Uterus (tissue), 4 donors: Measurements from ENCODE around the gene RPS6KL1. TPM values are rescaled to one million over a fixed set of nuclear protein-coding genes. Genes with fewer than 3 reads are reported as not detected.

Experiments
- DNase-seq, 2 donors: peaks; one replicate each; pipeline ENCODE4 v3.0.0-alpha.2; 2019 to 2020
- H3K27ac ChIP-seq, 2 donors: fragments of 200-600 bp; sonication (generic); 1 replicate in 1 of 2; 2 replicates in 1 of 2; pipeline ENCODE4 v1.5.1; 2016 to 2018
- H3K27me3 ChIP-seq, 2 donors: fragments of 200-600 bp; sonication (generic); one replicate each; pipeline ENCODE4 v1.5.1; 2018 to 2019; ENCODE audit warnings: control low read depth in 1 of 2
- H3K36me3 ChIP-seq, 2 donors: fragments of 200-600 bp; sonication (generic); one replicate each; pipeline ENCODE4 v1.5.1; 2019; ENCODE audit warnings: control low read depth in 1 of 2
- H3K4me1 ChIP-seq, 2 donors: fragments of 200-600 bp; sonication (generic); one replicate each; pipeline ENCODE4 v1.5.1; 2018 to 2019; ENCODE audit warnings: control low read depth in 1 of 2
- H3K4me3 ChIP-seq, 2 donors: fragments of 200-600 bp; sonication (generic); 1 replicate in 1 of 2; 2 replicates in 1 of 2; pipeline ENCODE4 v1.5.1; 2018 to 2019; ENCODE audit warnings: mild to moderate bottlenecking in 1 of 2
- H3K9me3 ChIP-seq, 2 donors: fragments of 200-600 bp; sonication (generic); one replicate each; pipeline ENCODE4 v1.5.1; 2019; ENCODE audit warnings: control low read depth in 1 of 2
- CTCF ChIP-seq, 4 experiments: fragments of 200-600 bp in 2 of 4; fragments of 450-650 bp in 2 of 4; sonication (generic) in 2 of 4; IDR thresholded peaks; one replicate each; pipeline ENCODE4 v1.5.1; 2016 to 2019; ENCODE audit warnings: antibody characterized with exemption in 4 of 4, mild to moderate bottlenecking in 2 of 4, moderate library complexity in 1 of 4
- POLR2A ChIP-seq, 2 donors: fragments of 450-650 bp; IDR thresholded peaks; one replicate each; pipeline ENCODE4 v1.6.1; 2016; ENCODE audit warnings: antibody characterized with exemption in 2 of 2, mild to moderate bottlenecking in 1 of 2, moderate library complexity in 1 of 2
- intact Hi-C: fragments of 100-400 bp; cut with DNase I; formaldehyde crosslinking; loops from one replicate; pipeline ENCODE4 v1.15.1; 2023; ENCODE audit warnings: low total_unique reads
- total RNA-seq, 4 donors: library from RNA; depleted of rRNA in 3 of 4; stranded (reverse); fragments of >200 nt in 3 of 4; gene quantifications; one replicate each; pipeline versions ENCODE4 v1.1.0 to v1.2.4, GENCODE V29; 2014 to 2023
- donor health status: DM: yes; HTN: yes; CAD: no.

RPS6KL1 gene
- total RNA-seq, 4 donors from 2014 or later, result 0.26 to 11.1 (median 3.0) TPM; not detected in 1

GRCh38 chr14:74955229-74956026 lies 32.4 kb upstream of the RPS6KL1 start, which contains the start of gene PGF:
TSS of gene PGF (minus strand) at chr14:74955597. CDS start at chr14:74955242, 355 bp downstream.
- DNase-seq, result peak; percentile 53 to 78
- Histone ChIP-seq H3K27me3 (no peaks in the 10 kb centered on the region), H3K9me3 (no peaks in the 10 kb centered on the region), H3K36me3 (no peaks in the 10 kb centered on the region), H3K27ac (peak within 1 kb of the TSS; percentile 25 to 40), H3K4me1 (no peaks in the 10 kb centered on the region), H3K4me3 (peak within 1 kb of the TSS; percentile 33 to 40)
- intact Hi-C loops, result no loop called here
- TF ChIP-seq POLR2A (IDR thresholded peaks at IDR 0.05) (peak; percentile 68 to 89), CTCF (IDR thresholded peaks at IDR 0.05) (peak in 1 of 4 experiments; percentile 0)

DNA sequence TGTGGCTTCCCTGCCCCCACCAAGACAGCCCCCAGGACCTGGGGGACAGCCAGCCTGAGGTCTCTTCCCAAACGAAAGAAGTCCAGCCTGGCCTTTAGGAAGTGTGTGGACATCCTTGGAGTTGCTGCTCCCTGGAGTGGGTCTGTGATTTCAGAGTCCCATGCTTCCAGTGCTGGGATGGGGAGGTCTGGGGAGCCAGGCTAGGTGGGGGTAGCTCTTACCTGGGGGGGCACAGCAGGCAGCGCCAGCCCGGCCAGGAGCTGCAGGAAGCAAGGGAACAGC lies 31.8 kb upstream of the RPS6KL1 start:
- intact Hi-C loops, result no loop called here
- DNase-seq, result no peak
- H3K4me1 ChIP-seq, result no peaks in the 10 kb centered on the region

GRCh38 chr14:74954232-74954946 lies 31.3 kb upstream of the RPS6KL1 start:
- peak overlapping the region; percentile 33 to 40 for H3K4me3 ChIP-seq
- H3K27me3 ChIP-seq, result no peaks in the 10 kb centered on the region
- no peaks in the 10 kb centered on the region for H3K9me3 ChIP-seq
- H3K27ac ChIP-seq, result peak overlapping the region; percentile 19 to 33
- intact Hi-C loops, result no loop called here
- no peaks in the 10 kb centered on the region for H3K4me1 ChIP-seq
- DNase-seq, result no peak
- TF ChIP-seq POLR2A (IDR thresholded peaks at IDR 0.05) (no peak), CTCF (IDR thresholded peaks at IDR 0.05) (no peak)
- no peaks in the 10 kb centered on the region for H3K36me3 ChIP-seq

More for the DNA sequence above, 31.8 kb upstream of the RPS6KL1 start:
- TF ChIP-seq POLR2A (IDR thresholded peaks at IDR 0.05) (no peak), CTCF (IDR thresholded peaks at IDR 0.05) (no peak)
- peak overlapping the region; percentile 19 to 33 for H3K27ac ChIP-seq
- H3K4me3 ChIP-seq, result peak overlapping the region; percentile 33 to 40
- H3K9me3 ChIP-seq, result no peaks in the 10 kb centered on the region
- H3K27me3 ChIP-seq, result no peaks in the 10 kb centered on the region
- H3K36me3 ChIP-seq, result no peaks in the 10 kb centered on the region

- no peaks in the 10 kb centered on the region for H3K4me1 ChIP-seq
- H3K4me3 ChIP-seq, result peak overlapping the region in 1 of 2 donors; percentile 33
- intact Hi-C loops, result no loop called here
- H3K27me3 ChIP-seq, result no peaks in the 10 kb centered on the region
- no peaks in the 10 kb centered on the region for H3K9me3 ChIP-seq
- no peak for TF ChIP-seq CTCF (IDR thresholded peaks at IDR 0.05)
- TF ChIP-seq POLR2A (IDR thresholded peaks at IDR 0.05), result no peak
- H3K36me3 ChIP-seq, result no peaks in the 10 kb centered on the region
- no peak overlapping the region for H3K27ac ChIP-seq
- no peak for DNase-seq
Measured at GRCh38 chr14:74953686-74954085, 30.6 kb upstream of the RPS6KL1 start.
